Measurements from ENCODE around the gene PAK2.
"Not testable (repeated sequence)": the region's sequence is repeated elsewhere in the genome, so short reads cannot be mapped to it uniquely, and the experiment has no call there.

PAK2 gene

DNA sequence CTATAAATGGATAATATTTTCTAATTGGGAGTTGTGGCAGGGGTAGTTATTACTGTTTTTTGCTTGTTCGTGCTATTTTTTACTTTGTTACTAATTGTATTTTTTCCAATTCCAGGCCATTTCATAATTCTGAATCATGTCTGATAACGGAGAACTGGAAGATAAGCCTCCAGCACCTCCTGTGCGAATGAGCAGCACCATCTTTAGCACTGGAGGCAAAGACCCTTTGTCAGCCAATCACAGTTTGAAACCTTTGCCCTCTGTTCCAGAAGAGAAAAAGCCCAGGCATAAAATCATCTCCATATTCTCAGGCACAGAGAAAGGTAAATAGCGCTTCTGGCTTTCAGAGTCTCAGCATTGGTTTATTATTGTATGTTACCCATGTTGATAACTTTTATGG is 42.9 kb downstream of the PAK2 start:
- no peak for DNase-seq (ENCODE audit: low read depth in 2 of 2)

- DNase-seq (ENCODE audit: low read depth in 2 of 2), result no peak
Observed at GRCh38 chr3:196788528-196788927, 48.9 kb downstream of the PAK2 start.

- no peak for DNase-seq (ENCODE audit: low read depth in 2 of 2)
Observed at GRCh38 chr3:196789885-196790359, 50.3 kb downstream of the PAK2 start.

DNA sequence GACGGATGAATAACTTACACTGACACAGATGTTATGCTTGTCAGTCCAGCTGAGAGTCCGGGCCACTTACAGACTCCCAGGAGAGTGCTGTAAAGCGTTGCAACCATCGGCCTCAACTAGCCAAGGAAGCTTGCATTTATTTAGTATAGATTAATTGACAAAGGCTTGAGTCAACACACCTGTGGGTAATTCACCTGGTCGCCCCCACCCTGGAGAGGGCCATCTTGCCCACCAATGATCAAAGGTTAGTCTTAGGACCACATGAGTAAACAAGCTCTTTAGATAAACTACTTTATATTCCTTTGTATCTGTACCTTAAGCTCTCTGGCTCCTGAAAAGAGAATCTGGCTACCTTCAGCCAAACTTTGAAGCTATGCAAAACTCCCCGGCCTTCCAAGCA is 51.0 kb downstream of the PAK2 start:
- no peak for DNase-seq (ENCODE audit: low read depth in 2 of 2)

GRCh38 chr3:196792771-196793170 is 53.1 kb downstream of the PAK2 start:
- no peak for DNase-seq (ENCODE audit: low read depth in 2 of 2)

- DNase-seq (ENCODE audit: low read depth in 2 of 2), result no peak
Observed at GRCh38 chr3:196793246-196793645, 53.6 kb downstream of the PAK2 start.

DNA sequence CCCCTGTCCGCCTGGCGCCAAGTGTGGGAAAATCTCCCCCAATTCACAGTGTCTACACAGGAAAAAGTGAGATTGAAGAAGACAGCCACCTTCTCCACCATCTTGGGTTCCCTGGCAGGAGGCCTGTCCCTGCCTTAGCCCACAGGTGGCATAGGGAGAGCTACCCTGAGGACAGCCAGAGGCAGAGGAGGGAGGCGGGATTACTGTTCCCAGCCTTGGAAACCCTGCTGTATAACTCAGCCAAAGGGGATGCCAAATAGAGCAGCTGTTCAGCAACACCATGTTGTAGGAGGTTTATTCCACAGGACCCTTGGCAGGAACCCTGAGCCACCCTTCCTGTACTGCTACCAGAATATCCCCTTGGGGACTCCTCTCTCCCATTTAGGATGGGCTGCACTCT is 54.8 kb downstream of the PAK2 start:
- no peak for DNase-seq (ENCODE audit: low read depth in 2 of 2)

GRCh38 chr3:196796317-196796716 is 56.7 kb downstream of the PAK2 start:
- DNase-seq (ENCODE audit: low read depth in 2 of 2), result no peak

DNA sequence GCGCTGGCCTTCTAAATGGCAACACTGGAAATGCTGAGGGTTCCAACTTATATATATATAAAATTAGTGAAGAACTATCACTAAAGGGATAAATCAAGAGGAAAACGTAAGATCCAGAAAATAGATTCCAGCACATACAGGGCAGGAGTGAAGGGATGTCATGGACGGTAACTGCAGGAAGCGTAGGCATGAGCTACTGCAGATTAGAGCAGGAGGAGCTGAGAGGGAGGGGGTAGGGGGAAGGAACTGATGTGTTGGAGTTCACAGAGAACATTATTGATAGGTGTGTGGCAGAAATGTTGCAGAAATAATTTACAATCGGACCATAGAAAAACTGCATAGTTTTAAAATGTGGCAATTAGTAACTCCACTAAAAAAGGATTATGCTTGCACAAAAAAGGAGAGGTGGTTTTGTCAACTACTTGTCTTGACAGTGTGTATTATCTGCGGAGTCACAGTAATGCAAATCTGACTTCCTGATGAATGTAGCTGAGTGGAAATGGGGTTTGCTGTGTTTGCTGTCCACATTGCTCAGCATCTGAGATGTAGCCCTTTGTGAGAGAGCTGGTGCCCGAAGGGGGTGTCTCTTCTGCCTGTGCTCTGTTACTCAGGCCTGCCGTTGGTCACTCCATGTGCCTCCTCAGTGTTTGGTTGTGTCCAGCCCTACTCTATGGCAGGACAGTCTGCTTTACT is 61.2 kb downstream of the PAK2 start:
- no peak for DNase-seq (ENCODE audit: low read depth in 2 of 2)

DNA sequence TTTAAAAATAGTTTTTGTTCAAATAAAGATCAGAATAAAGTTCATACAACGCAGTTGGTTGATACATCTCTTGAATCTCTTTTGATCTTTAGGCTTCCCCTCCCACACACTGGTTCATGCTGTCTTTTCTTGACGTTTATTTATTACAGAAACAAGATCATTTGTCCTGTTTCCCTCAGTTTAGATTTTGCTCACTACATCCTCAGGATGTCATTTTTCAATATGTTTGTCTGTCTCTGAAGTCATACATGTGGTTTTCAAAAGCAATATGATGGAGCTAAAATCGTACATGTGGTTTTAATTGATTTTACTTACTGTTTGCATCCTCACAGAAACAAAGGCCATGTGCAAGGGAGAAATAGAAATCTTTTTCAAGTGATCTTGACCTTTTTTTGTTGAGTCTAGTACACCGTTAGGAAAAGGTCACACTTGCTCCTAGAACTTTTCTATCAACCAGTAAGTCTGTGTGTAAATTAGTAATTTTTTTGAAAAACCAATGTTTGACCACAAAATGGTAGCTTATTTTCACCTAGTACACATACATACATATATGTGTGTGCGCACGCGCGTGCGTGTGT is 64.3 kb downstream of the PAK2 start:
- DNase-seq (ENCODE audit: low read depth in 2 of 2), result no peak

DNA sequence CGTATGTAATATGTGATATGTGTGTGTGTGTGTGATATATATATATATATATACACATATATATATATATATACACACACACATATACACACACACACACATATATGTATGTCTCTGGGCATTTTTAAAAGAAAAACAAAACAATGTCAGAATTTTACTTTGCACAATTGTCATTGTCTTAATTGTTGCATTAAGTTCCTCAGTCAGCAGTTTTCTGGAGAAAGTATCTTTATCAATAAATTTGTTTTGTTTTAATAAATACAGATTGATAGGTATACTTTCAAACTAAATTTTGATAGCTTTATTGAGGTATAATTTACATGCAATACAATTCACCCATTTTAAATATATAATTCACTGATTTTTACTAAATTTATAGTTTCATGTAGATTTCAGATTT is 65.1 kb downstream of the PAK2 start:
- no peak for DNase-seq (ENCODE audit: low read depth in 2 of 2)

GRCh38 chr3:196810963-196811581 is 71.4 kb downstream of the PAK2 start:
- no peak for DNase-seq (ENCODE audit: low read depth in 2 of 2)

DNA sequence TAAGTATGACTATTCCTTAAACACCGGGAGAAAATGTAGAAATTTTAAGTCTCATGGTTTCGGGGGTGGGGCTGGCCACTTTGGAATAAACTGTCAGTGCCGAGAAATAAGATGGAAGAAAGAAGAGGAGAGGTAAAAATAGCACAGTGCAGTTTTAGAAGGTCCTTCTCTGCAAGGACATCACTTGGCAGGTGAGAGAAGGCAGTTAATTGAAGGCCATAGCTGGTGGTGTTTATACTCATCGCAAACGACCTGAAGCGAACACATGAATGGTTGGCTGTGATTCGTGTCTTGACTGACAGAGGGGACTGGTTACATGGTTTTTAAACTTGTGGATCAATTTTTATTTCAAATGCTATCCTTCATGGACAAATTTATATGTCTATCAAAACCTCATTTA is 73.2 kb downstream of the PAK2 start:
- DNase-seq (ENCODE audit: low read depth in 2 of 2), result no peak

GRCh38 chr3:196813903-196814302 is 74.2 kb downstream of the PAK2 start:
- DNase-seq (ENCODE audit: low read depth in 2 of 2), result no peak

- DNase-seq (ENCODE audit: low read depth in 2 of 2), result no peak
Observed at GRCh38 chr3:196821806-196822355, 82.2 kb downstream of the PAK2 start.

GRCh38 chr3:196829651-196830050 is 90.0 kb downstream of the PAK2 start:
- DNase-seq (ENCODE audit: low read depth in 2 of 2), result not testable (repeated sequence)

GRCh38 chr3:196835086-196835485 is 95.4 kb downstream of the PAK2 start:
- no peak for DNase-seq (ENCODE audit: low read depth in 2 of 2)

GRCh38 chr3:196836626-196837025 is 97.0 kb downstream of the PAK2 start:
- DNase-seq (ENCODE audit: low read depth in 2 of 2), result not testable (repeated sequence)

GRCh38 chr3:196837819-196838420 is 98.3 kb downstream of the PAK2 start:
- DNase-seq (ENCODE audit: low read depth in 2 of 2), result peak; percentile 43 to 48

GRCh38 chr3:196839351-196839750 is 99.7 kb downstream of the PAK2 start:
- DNase-seq (ENCODE audit: low read depth in 2 of 2), result not testable (repeated sequence)

GRCh38 chr3:196842567-196843434 is 103.1 kb downstream of the PAK2 start:
- DNase-seq (ENCODE audit: low read depth in 2 of 2), result no peak
